ENCODE data around the gene SMARCA2.

GRCh38 chr9:2150338-2150737 is 135.2 kb downstream of the SMARCA2 start:
- TF ChIP-seq, protein P1, sequence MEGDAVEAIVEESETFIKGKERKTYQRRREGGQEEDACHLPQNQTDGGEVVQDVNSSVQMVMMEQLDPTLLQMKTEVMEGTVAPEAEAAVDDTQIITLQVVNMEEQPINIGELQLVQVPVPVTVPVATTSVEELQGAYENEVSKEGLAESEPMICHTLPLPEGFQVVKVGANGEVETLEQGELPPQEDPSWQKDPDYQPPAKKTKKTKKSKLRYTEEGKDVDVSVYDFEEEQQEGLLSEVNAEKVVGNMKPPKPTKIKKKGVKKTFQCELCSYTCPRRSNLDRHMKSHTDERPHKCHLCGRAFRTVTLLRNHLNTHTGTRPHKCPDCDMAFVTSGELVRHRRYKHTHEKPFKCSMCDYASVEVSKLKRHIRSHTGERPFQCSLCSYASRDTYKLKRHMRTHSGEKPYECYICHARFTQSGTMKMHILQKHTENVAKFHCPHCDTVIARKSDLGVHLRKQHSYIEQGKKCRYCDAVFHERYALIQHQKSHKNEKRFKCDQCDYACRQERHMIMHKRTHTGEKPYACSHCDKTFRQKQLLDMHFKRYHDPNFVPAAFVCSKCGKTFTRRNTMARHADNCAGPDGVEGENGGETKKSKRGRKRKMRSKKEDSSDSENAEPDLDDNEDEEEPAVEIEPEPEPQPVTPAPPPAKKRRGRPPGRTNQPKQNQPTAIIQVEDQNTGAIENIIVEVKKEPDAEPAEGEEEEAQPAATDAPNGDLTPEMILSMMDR (IDR thresholded peaks at IDR 0.05; ENCODE audit: low read depth, low read length) = no peak
- TF ChIP-seq EZH2phosphoT487 (IDR thresholded peaks at IDR 0.05; ENCODE audit: low read depth) = no peak

All from OCI-LY3 (cell line).